B cell (primary cell): ENCODE data around the gene CPNE2. TPM values are rescaled to one million over a fixed set of nuclear protein-coding genes. Genes with fewer than 3 reads are reported as not detected.

Source experiments
- ATAC-seq: fragments of 200-7000 bp; cut with Tn5 transposase; one replicate; pipeline ENCODE4 v1.10.0; 2021; ENCODE audit warnings: low read depth, mild to moderate bottlenecking, moderate number of reproducible peaks, moderate library complexity
- CTCF ChIA-PET: fragments of 350-600 bp; sonication (Branson Sonifier 250); formaldehyde crosslinking; loops from one replicate; lab custom pipeline; 2021; ENCODE audit warnings: antibody characterized with exemption, inconsistent platforms; lab: Charles Lee
- POLR2A ChIA-PET: fragments of 350-600 bp; sonication (Branson Sonifier 250); formaldehyde crosslinking; loops from one replicate; lab custom pipeline; 2021; ENCODE audit warnings: antibody characterized with exemption; lab: Charles Lee
- DNase-seq: peaks from one replicate; pipeline ENCODE4 v3.0.0; 2013
- H2AFZ ChIP-seq: 2 replicates; pipeline ENCODE4 v1.6.1; 2012; ENCODE audit warnings: mild to moderate bottlenecking, low read depth, low read length; ENCODE audit not compliant: insufficient read depth, poor library complexity, severe bottlenecking
- H3K27ac ChIP-seq, 2 donors: 1 replicate in 1 of 2; 2 replicates in 1 of 2; pipeline ENCODE4 v1.5.1; 2012 to 2013; ENCODE audit warnings: low read length in 2 of 2, mild to moderate bottlenecking in 2 of 2, moderate library complexity in 1 of 2
- H3K27me3 ChIP-seq, 4 experiments: fragments of 200-600 bp in 1 of 4; sonication (generic) in 1 of 4; replicated peaks in 1 of 4; 1 replicate in 2 of 4; 2 replicates in 2 of 4; pipeline versions ENCODE4 v1.6.1 to v1.7.0; 2013 to 2016; ENCODE audit warnings: low read length in 3 of 4, mild to moderate bottlenecking in 2 of 4, mixed read lengths in 1 of 4, moderate library complexity in 1 of 4; ENCODE audit not compliant: insufficient read depth in 4 of 4, control insufficient read depth in 3 of 4; ENCODE audit errors: control extremely low read depth in 1 of 4
- H3K36me3 ChIP-seq, 2 experiments: replicated peaks in 1 of 2; 1 replicate in 1 of 2; 2 replicates in 1 of 2; pipeline versions ENCODE4 v1.6.1 to v1.7.1; 2013; ENCODE audit warnings: low read length in 1 of 2; ENCODE audit not compliant: insufficient read depth in 2 of 2, control insufficient read depth in 1 of 2; ENCODE audit errors: control extremely low read depth in 1 of 2, extremely low read depth in 1 of 2
- H3K4me1 ChIP-seq, 2 donors: fragments of 200-600 bp in 1 of 2; sonication (generic) in 1 of 2; 1 replicate in 1 of 2; 2 replicates in 1 of 2; pipeline versions ENCODE4 v1.5.1 to v1.6.1; 2013 to 2017; ENCODE audit warnings: low read length in 2 of 2; ENCODE audit not compliant: control insufficient read depth in 2 of 2, insufficient read depth in 2 of 2
- H3K4me2 ChIP-seq: replicated peaks from 2 replicates; pipeline ENCODE3; 2012; ENCODE audit warnings: mild to moderate bottlenecking, low read depth, low read length; ENCODE audit not compliant: poor library complexity, severe bottlenecking
- H3K4me3 ChIP-seq, 5 experiments: fragments of 200-600 bp in 1 of 5; sonication (generic) in 1 of 5; 1 replicate in 3 of 5; 2 replicates in 2 of 5; pipeline versions ENCODE4 v1.5.1 to v1.7.0; 2011 to 2016; ENCODE audit warnings: low read length in 4 of 5, mild to moderate bottlenecking in 4 of 5, low read depth in 2 of 5, control low read depth in 1 of 5, moderate library complexity in 1 of 5; ENCODE audit not compliant: insufficient read depth in 1 of 5; ENCODE audit errors: control extremely low read depth in 1 of 5, extremely low read depth in 1 of 5
- H3K79me2 ChIP-seq: fragments of 200-600 bp; sonication (generic); one replicate; pipeline ENCODE4 v1.6.0; 2016; ENCODE audit warnings: low read length; ENCODE audit not compliant: control insufficient read depth, insufficient read depth
- H3K9ac ChIP-seq: fragments of 200-600 bp; sonication (generic); 2 replicates; pipeline ENCODE4 v1.6.1; 2017; ENCODE audit warnings: mild to moderate bottlenecking, low read length, moderate library complexity
- H3K9me3 ChIP-seq, 3 donors: one replicate each; pipeline versions ENCODE4 v1.6.1 to v1.7.1; 2013; ENCODE audit warnings: low read length in 2 of 3; ENCODE audit not compliant: control insufficient read depth in 2 of 3, insufficient read depth in 1 of 3; ENCODE audit errors: control extremely low read depth in 1 of 3
- H4K20me1 ChIP-seq: 2 replicates; pipeline ENCODE4 v1.6.0; 2012; ENCODE audit warnings: mild to moderate bottlenecking, low read length; ENCODE audit not compliant: insufficient read depth, control insufficient read depth, poor library complexity, severe bottlenecking
- H3K27ac Mint-ChIP-seq: one replicate; pipeline ENCODE4 v1.8.0; 2021; ENCODE audit warnings: mixed read lengths
- H3K27me3 Mint-ChIP-seq: one replicate; pipeline ENCODE4 v1.8.0; 2021; ENCODE audit warnings: mixed read lengths
- H3K4me1 Mint-ChIP-seq: one replicate; pipeline ENCODE4 v1.8.0; 2021; ENCODE audit warnings: mixed read lengths
- H3K4me3 Mint-ChIP-seq: one replicate; pipeline ENCODE4 v1.8.0; 2021; ENCODE audit warnings: mixed read lengths
- H3K9me3 Mint-ChIP-seq: one replicate; pipeline ENCODE4 v1.8.0; 2022; ENCODE audit warnings: mixed read lengths; ENCODE audit not compliant: insufficient read depth
- CTCF ChIP-seq: fragments of 200-600 bp; IDR thresholded peaks from one replicate; pipeline ENCODE4 v1.8.0; 2022; ENCODE audit warnings: antibody characterized with exemption, mild to moderate bottlenecking
- EZH2 ChIP-seq: IDR thresholded peaks from 2 replicates; pipeline ENCODE4 v1.6.1; 2012; ENCODE audit warnings: borderline replicate concordance, low read depth, mild to moderate bottlenecking, moderate library complexity, low read length; ENCODE audit not compliant: insufficient read depth, poor library complexity, severe bottlenecking
- WGBS: methylation state at CpG from one replicate; pipeline ENCODE4 v1.1.5; 2013; ENCODE audit warnings: missing lambda C conversion rate; ENCODE audit not compliant: insufficient coverage; 5-methylcytosine and 5-hydroxymethylcytosine counted together
- intact Hi-C: fragments of 100-400 bp; cut with micrococcal nuclease; formaldehyde crosslinking; loops from one replicate; pipeline ENCODE4 v1.10.0; 2022
- polyA plus RNA-seq: library from polyadenylated mRNA; depleted of rRNA; stranded (reverse); fragments of >200 nt; gene quantifications from 2 replicates; pipeline ENCODE4 v1.2.3, GENCODE V29; 2012
- total RNA-seq, 2 donors: library from RNA; stranded (reverse); fragments of 120-200 nt in 1 of 2; gene quantifications; 1 replicate in 1 of 2; 2 replicates in 1 of 2; pipeline versions ENCODE4 v1.2.3 to v1.2.4, GENCODE V29; 2013 to 2022

Gene CPNE2
- total and polyA plus RNA-seq, 2 donors (not counting 1 experiment from before 2014, with no cell fraction given) = 1.5 to 2.9 TPM

GRCh38 chr16:57172721-57173290, 80.4 kb downstream of the CPNE2 start:
- Histone ChIP-seq H3K9ac (no peak overlapping the region), H2AFZ (no peak overlapping the region), H3K4me2 (no peak overlapping the region), H3K27me3 (no peaks in the 10 kb centered on the region), H3K36me3 (peaks cover 0 to 42% of the 10 kb centered on the region in 2 experiments), H4K20me1 (no peaks in the 10 kb centered on the region), H3K27ac (no peak overlapping the region), H3K79me2 (peaks cover 18% of the 10 kb centered on the region), H3K9me3 (no peaks in the 10 kb centered on the region), H3K4me3 (no peak overlapping the region), H3K4me1 (no peaks in the 10 kb centered on the region)
- no peak for DNase-seq
- H3K27ac Mint-ChIP-seq = no peak overlapping the region
- no peaks in the 10 kb centered on the region for H3K9me3 Mint-ChIP-seq
- intact Hi-C loops = no loop called here
- WGBS = 42% methylated on average over 1 of the region's 5 CpGs
- ATAC-seq = no peak
- ChIA-PET POLR2A (no interaction called here), CTCF (interaction anchor here (0.7 to 1.4 kb wide), 4 partner anchors 10 to 208 kb away, joined by 3 to 4 read pairs (median 3); no protein-coding TSS in a partner anchor)
- no peak overlapping the region for H3K4me3 Mint-ChIP-seq
- peaks cover 4% of the 10 kb centered on the region for H3K4me1 Mint-ChIP-seq
- TF ChIP-seq CTCF = no peak
- TF ChIP-seq EZH2 = no peak
- no peaks in the 10 kb centered on the region for H3K27me3 Mint-ChIP-seq

GRCh38 chr16:57175896-57176295, 83.5 kb downstream of the CPNE2 start:
- peaks cover 7% of the 10 kb centered on the region for H4K20me1 ChIP-seq
- Mint-ChIP-seq H3K4me3 (no peak overlapping the region), H3K27ac (no peak overlapping the region), H3K4me1 (no peaks in the 10 kb centered on the region), H3K9me3 (no peaks in the 10 kb centered on the region), H3K27me3 (no peaks in the 10 kb centered on the region)
- no peaks in the 10 kb centered on the region for H3K9me3 ChIP-seq
- 100% methylated on average over 1 of the region's 5 CpGs for WGBS
- no peaks in the 10 kb centered on the region for H3K4me1 ChIP-seq
- ATAC-seq (no peak), DNase-seq (no peak)
- H3K4me2 ChIP-seq = no peak overlapping the region
- no peak overlapping the region for H3K4me3 ChIP-seq
- H3K27me3 ChIP-seq = no peaks in the 10 kb centered on the region
- TF ChIP-seq EZH2 = no peak
- no peak for TF ChIP-seq CTCF
- H3K79me2 ChIP-seq = peaks cover 43% of the 10 kb centered on the region
- H3K9ac ChIP-seq = no peak overlapping the region
- H3K27ac ChIP-seq = no peak overlapping the region
- intact Hi-C loops = no loop called here
- H3K36me3 ChIP-seq = peaks cover 3 to 31% of the 10 kb centered on the region in 2 experiments
- H2AFZ ChIP-seq = no peak overlapping the region
- ChIA-PET POLR2A (no interaction called here), CTCF (no interaction called here)
